Activated T-helper 1 cell treated with anti-CD3 and anti-CD28 coated beads, Interleukin-12 subunit alpha, Interleukin-12 subunit beta, Interleukin-2, Interleukin-4 antibody, amounts not matched to agents 30 ng/mL and 10 ng/mL and 1 ng/mL, durations not matched to agents 14 hours and 24 hours and 36 hours (primary cell): Measurements from ENCODE around the gene RPS19BP1. TPM values are rescaled to one million over a fixed set of nuclear protein-coding genes. Genes with fewer than 3 reads are reported as not detected.
"Not testable (repeated sequence)": the region's sequence is repeated elsewhere in the genome, so short reads cannot be mapped to it uniquely, and the experiment has no call there.

ENCODE experiments used
- DNase-seq: peaks from one replicate; pipeline ENCODE4 v3.0.0; 2021; ENCODE audit warnings: low spot score
- H3K27ac Mint-ChIP-seq: one replicate; pipeline ENCODE4 v1.8.0; 2021; ENCODE audit warnings: mild to moderate bottlenecking, mixed read lengths
- H3K27me3 Mint-ChIP-seq: one replicate; pipeline ENCODE4 v1.8.0; 2022; ENCODE audit warnings: mild to moderate bottlenecking, moderate library complexity, mixed read lengths; ENCODE audit not compliant: insufficient read depth
- H3K36me3 Mint-ChIP-seq: one replicate; pipeline ENCODE4 v1.8.0; 2021; ENCODE audit warnings: low read depth, mixed read lengths
- H3K4me1 Mint-ChIP-seq: one replicate; pipeline ENCODE4 v1.8.0; 2021; ENCODE audit warnings: low read depth, mixed read lengths
- H3K4me3 Mint-ChIP-seq: one replicate; pipeline ENCODE4 v1.8.0; 2021; ENCODE audit warnings: mild to moderate bottlenecking, moderate library complexity, mixed read lengths
- H3K9me3 Mint-ChIP-seq: one replicate; pipeline ENCODE4 v1.8.0; 2021; ENCODE audit warnings: mixed read lengths
- intact Hi-C: fragments of 100-400 bp; cut with micrococcal nuclease; formaldehyde crosslinking; loops from one replicate; pipeline ENCODE4 v1.15.1; 2024
- total RNA-seq: library from RNA; stranded (reverse); gene quantifications from 2 replicates; pipeline ENCODE4 v1.2.3, GENCODE V29; 2022

RPS19BP1 gene
- total RNA-seq, 1 donor from 2014 or later: 101 TPM

- not testable (repeated sequence) for DNase-seq, H3K27me3 Mint-ChIP-seq, H3K9me3 Mint-ChIP-seq
- H3K36me3 Mint-ChIP-seq: peaks cover 54% of the 10 kb centered on the region
- peak overlapping the region; percentile 97 for H3K4me3 Mint-ChIP-seq
- peak overlapping the region; percentile 100 for H3K27ac Mint-ChIP-seq
- intact Hi-C loops: loop anchor here (5.0 kb wide), 1 partner anchor 1926 kb away; the partner anchor contains the start of gene TOB2
- H3K4me1 Mint-ChIP-seq: peaks cover 60% of the 10 kb centered on the region
Observed at GRCh38 chr22:39521106-39521885, 11.3 kb downstream of the RPS19BP1 start.

- H3K27ac Mint-ChIP-seq: peak within 1 kb of the TSS; percentile 100
- peaks cover 2% of the 10 kb centered on the region for H3K27me3 Mint-ChIP-seq
- H3K36me3 Mint-ChIP-seq: peaks cover 56% of the 10 kb centered on the region
- DNase-seq: peak; percentile 83
- peak within 1 kb of the TSS; percentile 97 for H3K4me3 Mint-ChIP-seq
- no peaks in the 10 kb centered on the region for H3K9me3 Mint-ChIP-seq
- peaks cover 60% of the 10 kb centered on the region for H3K4me1 Mint-ChIP-seq
- intact Hi-C loops: loop anchor here (1.0 to 5.0 kb wide), 7 partner anchors 12 to 1927 kb away; partner anchors contain the start of genes MIEF1, RPS19BP1, TAB1 and TNRC6B
Observed at GRCh38 chr22:39520226-39521105, 12.1 kb downstream of the RPS19BP1 start, which contains the start of gene ATF4. Gene ATF4, plus strand, starts transcription at chr22:39520562. Its CDS starts 884 bp downstream, at chr22:39521446.

- peaks cover 55% of the 10 kb centered on the region for H3K4me1 Mint-ChIP-seq
- peak; percentile 96 for DNase-seq
- peaks cover 2% of the 10 kb centered on the region for H3K27me3 Mint-ChIP-seq
- H3K36me3 Mint-ChIP-seq: peaks cover 51% of the 10 kb centered on the region
- peak overlapping the region; percentile 100 for H3K27ac Mint-ChIP-seq
- no peaks in the 10 kb centered on the region for H3K9me3 Mint-ChIP-seq
- peak overlapping the region; percentile 97 for H3K4me3 Mint-ChIP-seq
- intact Hi-C loops: loop anchor here (1.0 to 5.0 kb wide), 7 partner anchors 13 to 1928 kb away; partner anchors contain the start of genes MIEF1, RPS19BP1, TAB1 and TNRC6B
Observed at GRCh38 chr22:39519681-39520225, 12.8 kb downstream of the RPS19BP1 start.

GRCh38 chr22:39518996-39519680, 13.4 kb downstream of the RPS19BP1 start:
- intact Hi-C loops: no loop called here
- H3K4me3 Mint-ChIP-seq: peak overlapping the region; percentile 97
- no peaks in the 10 kb centered on the region for H3K9me3 Mint-ChIP-seq
- peak overlapping the region; percentile 100 for H3K27ac Mint-ChIP-seq
- H3K4me1 Mint-ChIP-seq: peaks cover 55% of the 10 kb centered on the region
- no peak for DNase-seq
- peaks cover 2% of the 10 kb centered on the region for H3K27me3 Mint-ChIP-seq
- peaks cover 52% of the 10 kb centered on the region for H3K36me3 Mint-ChIP-seq

GRCh38 chr22:39518144-39518786, 14.3 kb downstream of the RPS19BP1 start:
- H3K4me3 Mint-ChIP-seq: peak overlapping the region; percentile 97
- no peak for DNase-seq
- peaks cover 51% of the 10 kb centered on the region for H3K4me1 Mint-ChIP-seq
- H3K27me3 Mint-ChIP-seq: peaks cover 2% of the 10 kb centered on the region
- H3K9me3 Mint-ChIP-seq: no peaks in the 10 kb centered on the region
- peaks cover 53% of the 10 kb centered on the region for H3K36me3 Mint-ChIP-seq
- intact Hi-C loops: no loop called here
- peak overlapping the region; percentile 100 for H3K27ac Mint-ChIP-seq

GRCh38 chr22:39517470-39517869, 15.1 kb downstream of the RPS19BP1 start:
- peaks cover 43% of the 10 kb centered on the region for H3K4me1 Mint-ChIP-seq

GRCh38 chr22:39515266-39516050, 17.1 kb downstream of the RPS19BP1 start:
- intact Hi-C loops: no loop called here
- peaks cover 34% of the 10 kb centered on the region for H3K4me1 Mint-ChIP-seq
- H3K27me3 Mint-ChIP-seq: peaks cover 2% of the 10 kb centered on the region
- no peak for DNase-seq
- H3K27ac Mint-ChIP-seq: peak overlapping the region; percentile 71
- H3K9me3 Mint-ChIP-seq: no peaks in the 10 kb centered on the region
- H3K4me3 Mint-ChIP-seq: no peak overlapping the region
- H3K36me3 Mint-ChIP-seq: peaks cover 50% of the 10 kb centered on the region

More at GRCh38 chr22:39517470-39517869, 15.1 kb downstream of the RPS19BP1 start:
- Mint-ChIP-seq H3K27me3 (peaks cover 2% of the 10 kb centered on the region), H3K27ac (no peak overlapping the region), H3K9me3 (no peaks in the 10 kb centered on the region), H3K36me3 (peaks cover 50% of the 10 kb centered on the region), H3K4me3 (peak overlapping the region; percentile 22)
- DNase-seq: no peak
- intact Hi-C loops: no loop called here

- Mint-ChIP-seq H3K9me3 (no peaks in the 10 kb centered on the region), H3K4me3 (no peak overlapping the region), H3K27me3 (no peaks in the 10 kb centered on the region), H3K4me1 (peaks cover 33% of the 10 kb centered on the region), H3K36me3 (peaks cover 54% of the 10 kb centered on the region), H3K27ac (no peak overlapping the region)
- DNase-seq: no peak
- intact Hi-C loops: loop anchor here (1.0 kb wide), 1 partner anchor 21 kb away; no protein-coding TSS in a partner anchor
Observed at GRCh38 chr22:39514373-39514973, 18.1 kb downstream of the RPS19BP1 start.

GRCh38 chr22:39513791-39514190, 18.8 kb downstream of the RPS19BP1 start:
- Mint-ChIP-seq H3K4me3 (no peak overlapping the region), H3K9me3 (no peaks in the 10 kb centered on the region), H3K4me1 (peaks cover 32% of the 10 kb centered on the region), H3K27ac (no peak overlapping the region), H3K27me3 (no peaks in the 10 kb centered on the region), H3K36me3 (peaks cover 56% of the 10 kb centered on the region)
- intact Hi-C loops: loop anchor here (1.0 kb wide), 1 partner anchor 20 kb away; no protein-coding TSS in a partner anchor
- DNase-seq: no peak

GRCh38 chr22:39512026-39512425, 20.5 kb downstream of the RPS19BP1 start:
- no peaks in the 10 kb centered on the region for H3K9me3 Mint-ChIP-seq
- no peak overlapping the region for H3K27ac Mint-ChIP-seq
- no peak for DNase-seq
- H3K36me3 Mint-ChIP-seq: peaks cover 58% of the 10 kb centered on the region
- H3K4me3 Mint-ChIP-seq: no peak overlapping the region
- peaks cover 34% of the 10 kb centered on the region for H3K4me1 Mint-ChIP-seq
- intact Hi-C loops: no loop called here
- H3K27me3 Mint-ChIP-seq: no peaks in the 10 kb centered on the region

GRCh38 chr22:39511226-39511625, 21.3 kb downstream of the RPS19BP1 start:
- no peak for DNase-seq

More at GRCh38 chr22:39511226-39511625, 21.3 kb downstream of the RPS19BP1 start:
- Mint-ChIP-seq H3K4me1 (peaks cover 40% of the 10 kb centered on the region), H3K36me3 (peaks cover 66% of the 10 kb centered on the region), H3K9me3 (no peaks in the 10 kb centered on the region), H3K27ac (no peak overlapping the region), H3K4me3 (no peak overlapping the region), H3K27me3 (no peaks in the 10 kb centered on the region)
- intact Hi-C loops: no loop called here
